GM21717 (cell line): ENCODE measurements around the gene SHISA7.
A peak's percentile ranks its signal among the peaks of the same experiment; 100 is the strongest.

Source experiments
- ATAC-seq: cut with Tn5 transposase; IDR thresholded peaks from one replicate; pipeline ENCODE4 v1.9.1; 2021; ENCODE audit warnings: mild to moderate bottlenecking, moderate library complexity; ENCODE audit not compliant: unreplicated experiment

Gene SHISA7

DNA sequence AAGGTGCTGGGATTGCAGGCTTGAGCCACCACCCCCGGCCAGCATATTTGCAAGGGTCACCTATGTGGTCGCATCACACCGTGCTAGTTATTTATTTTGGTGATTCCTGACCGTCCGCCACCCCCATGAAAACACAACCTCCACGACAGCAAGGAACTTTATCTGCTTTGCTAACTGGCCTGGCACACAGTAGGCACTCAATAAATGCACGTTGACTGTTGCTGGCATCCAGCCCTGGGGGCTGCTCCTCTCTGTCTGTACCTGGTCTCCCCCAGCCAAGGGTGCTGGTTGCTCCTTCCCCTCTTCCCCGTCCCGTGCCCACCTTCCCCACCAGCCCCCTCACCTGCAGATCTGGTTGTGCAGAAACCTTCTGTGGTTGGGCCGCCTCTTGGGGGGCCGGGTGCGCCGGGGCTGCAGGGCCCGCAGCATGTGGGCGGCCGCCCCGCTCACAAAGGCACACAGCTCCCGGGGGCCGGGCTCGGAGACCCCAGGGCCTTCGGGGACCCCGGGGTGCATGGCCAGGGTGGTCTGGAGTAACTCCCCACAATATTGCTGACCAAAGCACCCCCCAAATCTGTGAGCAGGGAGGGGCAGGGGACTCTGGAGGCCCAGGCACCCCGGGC is 21.1 kb upstream of the SHISA7 start:
- no peak for ATAC-seq

GRCh38 chr19:55463583-55464031 is 20.5 kb upstream of the SHISA7 start:
- no peak for ATAC-seq

- no peak for ATAC-seq
Observed at GRCh38 chr19:55462722-55463121, 19.6 kb upstream of the SHISA7 start.

GRCh38 chr19:55461974-55462626 is 19.0 kb upstream of the SHISA7 start:
- no peak for ATAC-seq

DNA sequence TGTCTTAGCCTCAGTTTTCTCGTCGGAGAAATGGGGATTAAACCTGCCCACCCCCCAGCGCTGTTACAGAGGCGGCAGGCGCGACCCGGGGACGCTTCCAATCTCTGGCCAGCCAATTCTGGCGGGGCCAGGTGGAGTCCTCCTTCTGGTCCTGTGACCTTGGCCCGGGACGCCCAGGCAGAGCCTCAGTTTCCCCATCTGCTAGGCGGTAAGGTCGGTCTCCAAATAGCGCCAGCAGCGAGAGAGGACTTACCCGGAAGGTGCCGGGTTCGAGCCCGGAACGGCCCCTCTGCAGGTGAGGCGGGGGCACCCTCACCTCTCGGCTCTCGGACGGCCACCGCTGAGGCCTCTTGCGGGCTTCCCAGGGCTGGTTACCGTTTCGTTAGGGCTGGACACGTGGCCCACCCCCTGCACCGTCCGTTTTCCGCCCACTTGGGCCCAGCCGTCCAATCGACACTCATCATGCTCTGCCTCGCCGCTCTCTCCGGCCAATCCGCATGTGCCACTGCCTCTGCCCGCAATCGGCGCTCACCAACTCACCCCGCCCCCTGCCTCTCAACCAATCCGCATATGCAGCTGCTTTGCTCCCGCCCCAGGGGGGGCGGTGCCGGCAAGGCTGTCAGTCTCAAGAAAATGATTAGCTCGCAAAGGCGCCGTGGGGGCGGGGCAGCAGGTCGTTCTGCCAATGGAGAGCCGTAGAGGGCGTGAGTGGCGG is 18.3 kb upstream of the SHISA7 start, which contains the start of gene ISOC2:
Gene ISOC2 (minus strand): TSS at position 384 of the 715 bp plus-strand sequence. CDS start 5,156 bp downstream, outside the sequence.
- ATAC-seq, result peak; percentile 90

DNA sequence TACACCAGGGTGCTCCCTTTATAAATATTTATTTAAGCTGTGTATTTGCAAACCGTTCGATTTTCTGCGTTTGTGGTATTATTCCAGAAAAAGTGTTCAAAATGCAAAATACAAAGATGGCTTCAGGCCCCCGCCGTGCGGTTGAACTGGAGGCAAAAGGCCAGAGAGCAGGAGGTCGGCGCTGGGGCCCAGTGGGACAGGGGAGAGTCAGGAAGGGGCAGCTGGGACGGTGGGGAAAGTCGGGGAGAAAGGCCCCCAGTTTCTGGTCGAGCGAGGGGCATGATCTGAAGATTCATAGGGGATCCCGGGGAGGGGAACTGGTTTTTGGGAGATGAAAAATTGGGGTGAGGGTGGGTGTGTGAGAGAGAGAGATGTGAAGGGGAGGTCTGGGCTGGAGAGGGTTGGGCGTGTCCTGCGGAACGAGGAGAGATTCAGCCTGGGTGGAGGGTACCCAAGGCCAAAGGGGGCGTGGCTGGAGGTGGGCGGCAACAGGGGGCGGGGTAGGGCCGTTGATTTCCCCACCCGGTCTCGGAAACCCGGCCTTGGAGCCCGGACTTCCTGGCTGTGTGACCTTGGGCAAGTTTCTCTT is 17.7 kb upstream of the SHISA7 start:
- no peak for ATAC-seq

- ATAC-seq, result no peak
Observed at GRCh38 chr19:55459950-55460657, 17.0 kb upstream of the SHISA7 start.

GRCh38 chr19:55459551-55459949 is 16.4 kb upstream of the SHISA7 start:
- no peak for ATAC-seq

- ATAC-seq, result no peak
Observed at GRCh38 chr19:55457683-55458457, 14.8 kb upstream of the SHISA7 start.

GRCh38 chr19:55456347-55456746 is 13.2 kb upstream of the SHISA7 start:
- ATAC-seq, result no peak

- no peak for ATAC-seq
Observed at GRCh38 chr19:55455576-55456235, 12.6 kb upstream of the SHISA7 start.

DNA sequence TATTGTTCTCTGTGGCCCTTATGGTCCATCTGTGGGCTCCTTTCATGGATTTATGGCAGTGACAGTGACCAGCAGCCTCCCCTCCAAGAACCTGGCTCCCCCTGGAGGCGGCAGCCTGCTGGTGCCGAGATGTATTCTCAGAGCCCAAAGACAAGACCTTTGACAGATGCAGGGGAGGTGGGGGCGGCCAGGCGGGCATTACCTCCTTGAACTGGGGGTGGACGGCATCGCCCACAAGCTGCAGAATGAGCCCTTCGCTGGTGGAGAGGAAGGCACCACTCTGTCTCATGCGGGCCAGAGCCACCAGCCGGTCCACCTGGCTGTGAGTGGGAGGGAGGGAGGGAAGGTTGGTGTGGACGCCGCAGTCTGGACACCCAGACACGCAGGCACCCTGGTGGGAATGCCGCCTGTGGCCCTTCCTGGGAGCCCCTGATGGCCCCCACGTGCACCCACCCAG is 11.7 kb upstream of the SHISA7 start:
- ATAC-seq, result no peak

DNA sequence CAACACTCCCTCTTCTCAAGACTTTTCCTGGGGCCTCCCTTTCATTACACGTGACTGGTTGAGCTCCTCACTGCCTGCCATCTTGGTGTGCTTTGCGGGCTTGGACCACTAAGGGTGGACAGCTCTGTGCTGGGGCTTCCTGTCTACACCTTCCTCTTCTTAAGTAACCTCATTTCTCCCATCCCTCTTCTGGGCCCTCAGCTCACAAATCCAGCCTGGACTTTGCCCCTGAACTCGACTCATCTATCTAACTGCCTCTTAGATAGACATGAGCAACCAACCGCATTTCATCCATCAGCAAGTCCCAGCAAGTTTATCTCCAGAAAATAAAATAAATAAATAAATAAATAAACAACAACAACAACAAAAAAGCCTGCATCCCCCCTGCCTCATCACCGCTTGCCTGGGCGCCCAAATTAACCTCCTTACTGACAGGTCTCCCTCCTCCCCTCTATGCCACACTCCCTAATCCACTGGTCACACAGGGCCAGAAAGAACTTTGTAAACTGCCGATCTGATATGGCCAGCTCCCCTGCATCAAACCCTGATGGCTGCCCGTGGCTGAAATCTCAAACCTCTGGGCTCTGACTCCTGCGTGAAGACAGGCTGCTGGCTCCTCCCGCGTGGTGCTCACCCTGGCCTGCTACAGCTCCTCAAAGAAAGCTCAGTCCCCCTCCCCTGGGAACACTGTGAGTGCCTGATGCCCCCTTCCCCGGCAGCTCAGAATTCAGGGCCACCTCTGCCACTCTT is 10.6 kb upstream of the SHISA7 start:
- no peak for ATAC-seq

DNA sequence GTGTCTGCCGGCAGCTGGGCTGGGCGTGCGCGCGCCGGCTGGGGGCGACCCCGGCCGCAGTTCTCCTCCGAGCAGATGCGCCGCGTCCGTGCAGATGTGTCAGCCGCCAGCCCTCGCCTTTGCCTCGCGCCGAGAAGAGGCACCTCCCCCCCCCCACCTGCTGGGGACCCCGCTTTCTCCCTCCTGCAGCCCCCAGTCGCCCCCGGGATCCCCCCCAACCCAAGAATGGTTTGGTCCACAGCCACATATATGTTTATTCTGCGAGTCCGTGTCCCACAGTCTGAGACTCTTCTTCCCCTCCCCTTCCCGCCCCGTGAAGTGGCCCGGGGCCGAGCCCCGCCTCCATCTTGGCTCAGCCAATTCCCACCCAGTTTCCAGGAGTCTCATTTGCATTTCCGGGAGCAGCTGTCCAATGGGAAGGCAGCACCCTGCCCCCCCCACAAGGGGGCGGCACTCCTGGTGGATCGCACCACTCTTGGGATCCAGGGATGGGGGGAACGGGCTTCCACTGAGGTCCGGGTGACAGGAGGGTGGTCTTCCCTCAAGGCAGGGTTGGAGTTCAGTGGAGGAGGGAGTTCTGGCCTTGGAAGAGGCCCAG is 9.7 kb upstream of the SHISA7 start:
- no peak for ATAC-seq

DNA sequence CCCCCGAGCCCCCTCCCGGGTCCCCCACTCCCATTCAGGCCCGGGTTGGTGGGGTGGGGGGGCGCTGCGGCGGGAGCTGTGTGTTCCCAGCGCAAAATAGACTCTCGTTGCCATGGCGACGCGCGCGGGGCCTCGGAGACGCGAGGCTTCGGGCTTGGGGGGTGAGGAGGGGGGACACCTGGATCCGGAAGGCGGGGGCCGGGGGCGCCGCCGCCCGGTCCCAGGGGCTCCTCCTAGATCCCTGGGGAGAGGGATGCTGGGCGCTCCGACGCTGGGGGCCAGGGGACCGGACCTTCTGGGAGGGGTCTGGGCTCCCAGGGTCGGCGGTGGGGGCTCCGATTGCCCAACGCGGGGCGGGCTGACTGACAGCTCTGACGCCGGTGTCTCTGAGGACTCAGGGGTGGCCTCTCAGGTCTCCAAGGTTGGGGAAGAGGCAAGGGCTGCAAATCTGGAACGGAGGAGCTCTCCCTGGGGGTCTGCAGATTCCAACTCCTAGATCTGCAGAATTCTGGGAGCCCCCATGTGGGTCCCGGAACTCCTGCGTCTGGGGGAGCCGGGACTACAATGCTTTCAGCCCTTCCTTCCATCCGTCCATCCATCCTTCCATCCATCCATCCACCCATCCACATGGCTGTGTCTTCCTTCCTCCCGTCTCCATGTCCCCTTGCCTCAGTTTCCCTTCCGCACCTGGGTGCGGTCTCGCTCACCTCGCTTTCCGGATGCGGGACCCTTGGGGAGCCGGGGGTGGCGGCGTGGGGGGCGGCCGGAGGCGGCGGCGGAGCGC is 9.1 kb upstream of the SHISA7 start:
- no peak for ATAC-seq

GRCh38 chr19:55451163-55451964 is 8.3 kb upstream of the SHISA7 start:
- no peak for ATAC-seq

- no peak for ATAC-seq
Observed at GRCh38 chr19:55449469-55449868, 6.4 kb upstream of the SHISA7 start.
